LNCAP (cell line): Measurements from ENCODE around the gene TMEM135.

Source experiments
- TF ChIP-seq, protein P1 (sequence below): fragments of 450-650 bp; IDR thresholded peaks from 2 replicates; pipeline ENCODE4 v1.5.1; 2017; ENCODE audit warnings: mild to moderate bottlenecking

Gene TMEM135

DNA sequence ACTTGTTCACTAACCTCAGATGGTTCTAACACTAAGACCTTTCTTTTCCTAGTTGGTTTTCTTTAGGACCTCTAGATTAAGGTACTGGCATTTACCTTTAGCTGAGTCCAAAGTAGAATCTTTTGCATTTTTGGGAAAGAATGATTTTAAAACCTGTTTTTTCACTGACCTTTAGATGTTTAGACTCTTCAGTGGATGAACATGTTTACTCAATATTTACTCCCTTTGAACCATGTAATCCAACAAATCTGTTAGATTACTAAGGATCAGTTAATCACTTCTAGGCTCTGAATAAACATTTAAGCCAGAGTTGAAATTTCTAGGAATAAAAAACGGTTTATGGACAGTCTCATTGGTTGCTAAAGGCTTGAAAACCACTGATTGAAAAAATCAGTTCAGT is 6.2 kb downstream of the TMEM135 start:
- TF ChIP-seq, protein P1, sequence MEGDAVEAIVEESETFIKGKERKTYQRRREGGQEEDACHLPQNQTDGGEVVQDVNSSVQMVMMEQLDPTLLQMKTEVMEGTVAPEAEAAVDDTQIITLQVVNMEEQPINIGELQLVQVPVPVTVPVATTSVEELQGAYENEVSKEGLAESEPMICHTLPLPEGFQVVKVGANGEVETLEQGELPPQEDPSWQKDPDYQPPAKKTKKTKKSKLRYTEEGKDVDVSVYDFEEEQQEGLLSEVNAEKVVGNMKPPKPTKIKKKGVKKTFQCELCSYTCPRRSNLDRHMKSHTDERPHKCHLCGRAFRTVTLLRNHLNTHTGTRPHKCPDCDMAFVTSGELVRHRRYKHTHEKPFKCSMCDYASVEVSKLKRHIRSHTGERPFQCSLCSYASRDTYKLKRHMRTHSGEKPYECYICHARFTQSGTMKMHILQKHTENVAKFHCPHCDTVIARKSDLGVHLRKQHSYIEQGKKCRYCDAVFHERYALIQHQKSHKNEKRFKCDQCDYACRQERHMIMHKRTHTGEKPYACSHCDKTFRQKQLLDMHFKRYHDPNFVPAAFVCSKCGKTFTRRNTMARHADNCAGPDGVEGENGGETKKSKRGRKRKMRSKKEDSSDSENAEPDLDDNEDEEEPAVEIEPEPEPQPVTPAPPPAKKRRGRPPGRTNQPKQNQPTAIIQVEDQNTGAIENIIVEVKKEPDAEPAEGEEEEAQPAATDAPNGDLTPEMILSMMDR, result no peak

DNA sequence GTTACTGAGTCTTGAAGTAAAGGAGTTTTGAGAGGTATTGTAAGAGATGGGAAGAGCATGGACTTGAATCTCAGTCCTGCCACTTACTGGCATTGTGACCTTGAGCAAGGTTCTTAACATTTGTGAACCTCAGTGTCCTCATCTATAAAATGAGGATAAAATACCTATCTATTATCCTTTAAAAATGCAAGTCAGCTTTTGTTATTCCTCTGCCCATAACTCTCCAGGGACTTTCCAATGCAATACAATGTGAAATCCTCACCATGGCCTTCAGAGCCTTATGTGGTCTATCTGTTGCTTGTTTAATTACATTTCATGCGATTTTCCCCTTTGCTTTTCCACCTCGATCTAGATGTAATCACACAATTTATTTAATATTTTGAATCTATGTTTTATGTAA is 9.1 kb downstream of the TMEM135 start:
- TF ChIP-seq, protein P1, result no peak

DNA sequence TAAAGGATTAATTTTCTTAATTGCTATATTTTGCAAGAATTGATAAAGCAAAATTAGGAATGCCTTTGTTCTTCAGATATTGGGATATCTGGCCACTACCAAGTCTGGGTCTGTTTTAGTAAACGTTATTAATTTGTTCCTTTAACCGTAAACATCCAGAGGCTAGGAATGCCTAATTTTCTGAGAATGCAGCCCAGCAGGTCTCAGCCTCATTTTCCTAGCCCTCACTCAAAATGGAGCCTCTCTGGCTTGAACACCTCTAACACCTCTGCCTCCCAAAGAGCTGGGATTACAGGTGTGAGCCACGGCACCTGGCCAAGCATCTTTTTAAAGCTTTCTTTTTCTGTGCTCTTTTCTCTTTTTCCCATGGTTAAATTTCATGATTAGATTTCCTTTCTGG is 18.4 kb downstream of the TMEM135 start:
- TF ChIP-seq, protein P1, result no peak

DNA sequence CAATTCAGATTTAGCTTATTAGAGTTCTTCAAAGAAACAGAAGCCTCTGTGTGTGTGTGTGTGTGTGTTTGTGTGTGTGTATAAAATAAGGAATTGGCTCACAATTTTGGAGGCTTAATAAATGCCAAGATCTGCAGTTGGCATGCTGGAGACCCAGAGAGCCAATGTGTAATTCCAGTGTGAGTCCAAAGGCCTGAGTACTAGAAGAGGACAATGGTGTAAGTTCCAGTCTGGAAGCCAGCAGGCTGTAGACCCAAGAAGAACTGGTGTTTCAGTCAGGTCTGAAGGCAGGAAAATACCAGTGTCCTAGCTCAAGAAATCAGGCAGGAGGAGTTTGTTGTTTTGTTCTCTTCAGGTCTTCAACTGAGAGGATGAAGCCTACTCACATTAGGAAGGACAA is 20.0 kb downstream of the TMEM135 start:
- TF ChIP-seq, protein P1, result no peak

DNA sequence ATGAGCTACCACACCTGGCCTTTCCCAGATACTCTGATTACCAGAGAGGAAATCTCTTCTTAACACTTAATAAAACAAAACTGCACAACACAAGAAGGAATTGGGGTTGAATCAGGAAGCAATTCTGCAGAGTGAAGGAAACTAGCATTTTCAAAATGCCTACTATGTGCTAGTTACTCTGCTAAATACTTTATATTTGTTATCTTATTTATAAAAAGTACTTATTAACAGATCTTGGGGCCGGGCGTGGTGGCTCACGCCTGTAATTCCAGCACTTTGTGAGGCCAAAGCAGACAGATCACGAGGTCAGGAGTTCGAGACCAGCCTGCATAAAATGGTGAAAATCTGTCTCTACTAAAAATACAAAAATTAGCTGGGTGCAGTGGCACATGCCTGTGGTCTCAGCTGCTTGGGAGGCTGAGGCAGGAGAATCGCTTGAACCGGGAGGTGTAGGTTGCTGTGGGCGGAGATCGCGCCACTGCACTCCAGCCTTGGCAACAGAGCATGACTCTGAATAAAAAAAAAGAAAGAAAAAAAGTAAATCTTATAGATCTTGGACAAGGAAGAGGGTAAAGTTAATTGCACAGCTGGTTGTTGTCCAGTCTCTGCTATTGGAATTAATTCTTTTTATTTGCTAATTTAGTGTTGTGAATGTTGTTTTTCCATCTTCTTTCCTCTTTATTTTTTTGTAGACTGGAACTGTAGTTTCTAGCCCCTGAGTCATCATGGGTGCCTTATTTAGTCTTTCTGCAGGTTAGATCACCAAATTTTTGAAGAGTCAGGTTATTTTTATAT is 22.1 kb downstream of the TMEM135 start:
- TF ChIP-seq, protein P1, result no peak

DNA sequence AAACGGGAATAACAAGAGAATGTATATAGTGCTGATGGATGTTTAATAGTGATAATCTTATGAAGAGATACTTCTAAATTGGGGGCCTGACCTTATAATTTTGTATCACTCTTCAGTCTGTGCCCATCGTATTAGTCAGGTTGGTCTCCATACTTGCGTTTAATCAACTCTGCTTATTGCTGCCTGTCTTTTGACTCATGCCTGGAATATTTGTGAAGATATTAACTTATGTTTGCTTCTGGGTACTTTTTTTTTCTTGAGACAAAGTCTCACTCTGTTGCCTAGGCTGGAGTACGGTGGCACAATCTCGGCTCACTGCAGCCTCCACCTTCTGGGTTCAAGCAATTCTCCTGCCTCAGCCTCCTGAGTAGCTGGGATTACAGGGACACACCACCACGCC is 24.0 kb downstream of the TMEM135 start:
- TF ChIP-seq, protein P1, result no peak

DNA sequence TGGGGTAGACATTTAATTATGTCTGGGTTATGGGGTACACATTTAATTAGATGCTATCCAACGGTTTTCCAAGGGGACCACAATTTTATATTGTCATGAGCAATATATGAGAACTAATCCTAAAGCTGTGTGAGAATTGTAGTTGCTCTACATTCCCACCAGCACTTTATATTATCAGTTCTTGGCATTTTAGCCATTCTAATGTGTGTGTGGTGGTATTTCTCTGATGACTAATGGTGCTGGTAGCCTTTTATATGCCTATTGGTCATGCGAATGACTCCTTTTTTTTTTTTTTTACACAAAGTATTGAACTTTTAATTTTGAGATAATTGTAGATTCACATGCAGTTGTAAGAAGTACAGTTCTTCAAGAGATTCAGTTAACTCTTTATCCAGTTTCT is 26.2 kb downstream of the TMEM135 start:
- TF ChIP-seq, protein P1, result no peak

DNA sequence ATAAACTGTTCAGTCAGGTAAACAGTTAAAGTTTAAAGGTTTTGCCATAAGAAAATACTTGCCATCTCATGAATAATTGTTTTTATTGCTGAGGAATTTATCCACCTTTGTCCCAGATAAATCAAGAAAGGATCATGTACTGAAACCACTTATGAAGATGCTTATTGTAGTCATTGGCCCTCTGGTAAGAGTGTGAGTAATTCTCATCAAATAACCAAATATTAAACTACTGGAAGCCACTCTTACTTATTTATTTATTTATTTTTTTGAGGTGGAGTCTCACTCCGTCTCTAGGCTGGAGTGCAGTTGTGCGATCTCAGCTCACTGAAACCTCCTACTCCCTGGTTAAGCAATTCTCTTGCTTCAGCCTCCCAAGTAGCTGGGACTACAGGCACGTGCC is 35.1 kb downstream of the TMEM135 start:
- TF ChIP-seq, protein P1, result no peak
